Tibial nerve (tissue), 4 donors: ENCODE measurements around the gene ETFB. TPM values are rescaled to one million over a fixed set of nuclear protein-coding genes. Genes with fewer than 3 reads are reported as not detected.

Source experiments
- DNase-seq, 2 donors: peaks; one replicate each; pipeline ENCODE4 v3.0.0-alpha.2; 2019; ENCODE audit warnings: low spot score in 2 of 2
- H3K27ac ChIP-seq, 4 donors: fragments of 200-600 bp; sonication (generic) in 3 of 4; one replicate each; pipeline ENCODE4 v1.5.1; 2017 to 2019; ENCODE audit warnings: mild to moderate bottlenecking in 1 of 4
- H3K27me3 ChIP-seq, 2 donors: fragments of 200-600 bp; sonication (generic) in 1 of 2; one replicate each; pipeline versions ENCODE4 v1.5.1 to v1.6.0; 2017 to 2019
- H3K36me3 ChIP-seq, 3 donors: fragments of 200-600 bp; sonication (generic); one replicate each; pipeline ENCODE4 v1.5.1; 2018 to 2019
- H3K4me1 ChIP-seq, 4 donors: fragments of 200-600 bp; sonication (generic) in 3 of 4; one replicate each; pipeline ENCODE4 v1.5.1; 2017 to 2019
- H3K4me3 ChIP-seq, 4 donors: fragments of 200-600 bp; sonication (generic) in 3 of 4; one replicate each; pipeline ENCODE4 v1.5.1; 2017 to 2019; ENCODE audit warnings: mild to moderate bottlenecking in 1 of 4, moderate library complexity in 1 of 4
- H3K9me3 ChIP-seq, 4 donors: fragments of 200-600 bp; sonication (generic) in 3 of 4; one replicate each; pipeline ENCODE4 v1.5.1; 2017 to 2019
- CTCF ChIP-seq, 5 experiments: fragments of 200-600 bp in 3 of 5; fragments of 450-650 bp in 2 of 5; sonication (generic) in 3 of 5; IDR thresholded peaks; one replicate each; pipeline ENCODE4 v1.5.1; 2016 to 2019; ENCODE audit warnings: antibody characterized with exemption in 5 of 5, mild to moderate bottlenecking in 3 of 5, moderate library complexity in 2 of 5
- EP300 ChIP-seq, 2 donors: sonication (generic); formaldehyde crosslinking; IDR thresholded peaks; one replicate each; pipeline ENCODE4 v1.6.1; 2017; ENCODE audit warnings: antibody characterized with exemption in 2 of 2, mild to moderate bottlenecking in 1 of 2
- POLR2A ChIP-seq, 2 donors: fragments of 450-650 bp; IDR thresholded peaks; one replicate each; pipeline ENCODE4 v1.6.1; 2017; ENCODE audit warnings: antibody characterized with exemption in 2 of 2, mild to moderate bottlenecking in 2 of 2, moderate library complexity in 2 of 2
- WGBS, 2 donors: methylation state at CpG; one replicate each; pipeline ENCODE4 v1.1.5; 2018; 5-methylcytosine and 5-hydroxymethylcytosine counted together
- total RNA-seq, 4 donors: library from RNA; depleted of rRNA; stranded (reverse); fragments of >200 nt; gene quantifications; one replicate each; pipeline ENCODE4 v1.1.0, GENCODE V29; 2016

The ETFB gene
- total RNA-seq, 4 donors from 2014 or later, result 73.2 to 118 (median 101) TPM

- no peak for DNase-seq
- Histone ChIP-seq H3K4me3 (no peak overlapping the region), H3K27me3 (no peaks in the 10 kb centered on the region), H3K36me3 (no peaks in the 10 kb centered on the region), H3K27ac (peak overlapping the region in 2 of 4 donors; percentile 43 to 44), H3K9me3 (no peaks in the 10 kb centered on the region), H3K4me1 (peaks cover 0 to 40% (median 7%) of the 10 kb centered on the region in 4 donors)
- WGBS, 2 donors, result 73 to 74% methylated on average over 15 of the region's 15 CpGs
- no peak for TF ChIP-seq POLR2A (IDR thresholded peaks at IDR 0.05)
- TF ChIP-seq CTCF (IDR thresholded peaks at IDR 0.05), result no peak
- TF ChIP-seq EP300 (IDR thresholded peaks at IDR 0.05), result no peak
Observed at GRCh38 chr19:51364200-51365106, 1.7 kb downstream of the ETFB start.

- no peaks in the 10 kb centered on the region for H3K9me3 ChIP-seq
- 80 to 86% methylated on average over 13 of the region's 13 CpGs for WGBS, 2 donors
- TF ChIP-seq POLR2A (IDR thresholded peaks at IDR 0.05) (no peak), CTCF (IDR thresholded peaks at IDR 0.05) (no peak), EP300 (IDR thresholded peaks at IDR 0.05) (no peak)
- no peak overlapping the region for H3K27ac ChIP-seq
- DNase-seq, result no peak
- H3K36me3 ChIP-seq, result no peaks in the 10 kb centered on the region
- H3K27me3 ChIP-seq, result no peaks in the 10 kb centered on the region
- H3K4me1 ChIP-seq, result peaks cover 0 to 31% (median 7%) of the 10 kb centered on the region in 4 donors
- H3K4me3 ChIP-seq, result no peak overlapping the region
Observed at GRCh38 chr19:51361239-51361638, 4.9 kb downstream of the ETFB start.

GRCh38 chr19:51359294-51359693 is 6.9 kb downstream of the ETFB start:
- Histone ChIP-seq H3K27me3 (no peaks in the 10 kb centered on the region), H3K4me1 (peaks cover 0 to 25% (median 3%) of the 10 kb centered on the region in 4 donors), H3K4me3 (no peak overlapping the region), H3K9me3 (no peaks in the 10 kb centered on the region), H3K27ac (peak overlapping the region in 1 of 4 donors; percentile 44), H3K36me3 (no peaks in the 10 kb centered on the region)
- DNase-seq, result no peak
- WGBS, 2 donors, result 74 to 83% methylated on average over 4 of the region's 4 CpGs
- TF ChIP-seq EP300 (IDR thresholded peaks at IDR 0.05), result no peak
- TF ChIP-seq CTCF (IDR thresholded peaks at IDR 0.05), result no peak
- no peak for TF ChIP-seq POLR2A (IDR thresholded peaks at IDR 0.05)

- no peak for TF ChIP-seq EP300 (IDR thresholded peaks at IDR 0.05)
- no peaks in the 10 kb centered on the region for H3K27me3 ChIP-seq
- H3K4me3 ChIP-seq, result no peak overlapping the region
- WGBS, 2 donors, result 76 to 84% methylated on average over 7 of the region's 7 CpGs
- no peak for DNase-seq
- no peaks in the 10 kb centered on the region for H3K9me3 ChIP-seq
- peaks cover 0 to 1% (median 0%) of the 10 kb centered on the region in 3 donors for H3K36me3 ChIP-seq
- no peak overlapping the region for H3K27ac ChIP-seq
- H3K4me1 ChIP-seq, result peaks cover 0 to 21% (median 6%) of the 10 kb centered on the region in 4 donors
Observed at GRCh38 chr19:51357952-51358351, 8.2 kb downstream of the ETFB start.

GRCh38 chr19:51356159-51356801 is 9.9 kb downstream of the ETFB start:
- Histone ChIP-seq H3K9me3 (no peaks in the 10 kb centered on the region), H3K27me3 (no peaks in the 10 kb centered on the region), H3K4me1 (peaks cover 0 to 12% (median 6%) of the 10 kb centered on the region in 4 donors), H3K27ac (no peak overlapping the region), H3K4me3 (no peak overlapping the region), H3K36me3 (peaks cover 2 to 16% (median 4%) of the 10 kb centered on the region in 3 donors)
- TF ChIP-seq EP300 (IDR thresholded peaks at IDR 0.05) (no peak), POLR2A (IDR thresholded peaks at IDR 0.05) (no peak), CTCF (IDR thresholded peaks at IDR 0.05) (no peak)
- DNase-seq, result no peak
- WGBS, 2 donors, result 93 to 95% methylated on average over 10 of the region's 10 CpGs
